ENCODE measurements around the gene ATF2.
"Not testable (repeated sequence)": the region's sequence is repeated elsewhere in the genome, so short reads cannot be mapped to it uniquely, and the experiment has no call there.

The ATF2 gene

DNA sequence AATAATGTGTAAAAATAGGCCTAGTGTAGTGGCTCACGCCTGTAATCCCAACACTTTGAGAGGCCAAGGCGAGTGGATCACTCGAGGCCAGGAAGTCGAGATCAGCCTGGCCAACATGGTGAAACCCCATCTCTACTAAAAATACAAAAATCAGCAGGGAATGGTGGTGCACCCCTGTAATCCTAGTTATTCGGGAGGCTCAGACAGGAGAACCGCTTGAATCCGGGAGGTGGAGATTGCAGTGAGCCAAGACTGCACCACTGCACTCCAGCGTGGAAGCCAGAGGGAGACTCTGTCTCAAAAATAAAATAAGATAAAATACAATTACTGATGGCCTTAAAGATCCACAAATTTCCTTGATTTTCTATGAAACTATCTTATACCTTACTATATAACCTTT lies 3.8 kb downstream of the ATF2 start:
- no peak for FAIRE-seq

- no peak for FAIRE-seq
Observed at GRCh38 chr2:175158894-175159293, 9.1 kb downstream of the ATF2 start.

DNA sequence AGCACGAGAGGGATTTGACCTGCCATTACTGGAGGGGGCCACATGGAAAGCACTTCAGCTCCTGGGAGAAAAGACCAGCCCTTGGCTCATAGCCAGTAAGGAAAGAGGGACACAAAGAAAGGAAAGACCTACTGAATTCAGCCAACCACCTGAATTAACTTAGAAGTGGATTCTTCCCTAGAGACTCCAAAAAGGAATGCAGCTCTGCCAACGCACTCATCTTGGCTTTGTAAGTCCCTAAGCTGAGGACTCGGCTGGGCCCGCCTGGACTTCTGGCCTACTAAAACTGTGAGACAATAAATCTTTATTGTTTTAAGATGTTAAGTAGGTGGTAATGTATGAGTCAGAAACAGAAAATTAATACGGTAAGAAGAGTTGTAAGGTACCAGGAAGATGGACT lies 11.5 kb downstream of the ATF2 start:
- no peak for FAIRE-seq

- no peak for FAIRE-seq
Observed at GRCh38 chr2:175154661-175155082, 13.3 kb downstream of the ATF2 start.

DNA sequence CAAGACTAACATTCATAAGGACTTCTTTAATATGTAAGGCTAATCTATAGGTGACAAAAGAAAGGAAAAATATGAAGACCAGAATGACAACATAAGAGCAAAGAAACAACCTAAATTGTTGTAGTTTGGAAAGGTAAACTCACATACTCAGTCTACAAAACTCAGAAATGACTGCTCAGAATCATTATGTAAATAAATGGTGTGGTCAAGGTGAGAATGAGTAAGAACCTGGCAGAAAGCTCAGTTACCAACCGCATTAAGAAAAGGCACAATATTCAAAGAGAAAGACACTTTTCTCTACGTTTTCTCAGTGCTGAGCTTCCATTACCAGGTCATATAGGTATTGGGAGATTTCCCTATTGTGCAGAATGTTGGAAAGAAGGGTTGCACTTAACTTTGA lies 15.8 kb downstream of the ATF2 start:
- no peak for FAIRE-seq

GRCh38 chr2:175151791-175152190 lies 16.2 kb downstream of the ATF2 start:
- no peak for FAIRE-seq

GRCh38 chr2:175147186-175147585 lies 20.8 kb downstream of the ATF2 start:
- no peak for FAIRE-seq

GRCh38 chr2:175143678-175144077 lies 24.3 kb downstream of the ATF2 start:
- FAIRE-seq, result no peak

DNA sequence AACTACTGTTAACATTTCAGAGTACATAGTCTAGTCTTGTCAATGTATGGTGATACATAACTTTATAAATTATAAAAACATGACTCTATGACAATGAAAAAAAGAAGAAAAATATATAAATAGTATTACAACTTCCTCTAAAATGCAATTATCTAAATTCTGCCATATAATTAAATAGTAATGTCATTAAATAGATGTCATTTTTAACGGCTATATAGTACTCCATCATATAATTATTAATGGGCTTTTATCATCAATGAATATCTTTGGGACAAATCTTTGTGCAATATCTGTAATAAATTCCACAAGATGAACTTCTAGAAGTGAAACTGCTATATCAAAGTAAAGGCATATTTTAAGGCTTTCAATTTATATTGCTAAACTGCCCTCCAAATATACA lies 24.8 kb downstream of the ATF2 start:
- peak; percentile 70 for FAIRE-seq

DNA sequence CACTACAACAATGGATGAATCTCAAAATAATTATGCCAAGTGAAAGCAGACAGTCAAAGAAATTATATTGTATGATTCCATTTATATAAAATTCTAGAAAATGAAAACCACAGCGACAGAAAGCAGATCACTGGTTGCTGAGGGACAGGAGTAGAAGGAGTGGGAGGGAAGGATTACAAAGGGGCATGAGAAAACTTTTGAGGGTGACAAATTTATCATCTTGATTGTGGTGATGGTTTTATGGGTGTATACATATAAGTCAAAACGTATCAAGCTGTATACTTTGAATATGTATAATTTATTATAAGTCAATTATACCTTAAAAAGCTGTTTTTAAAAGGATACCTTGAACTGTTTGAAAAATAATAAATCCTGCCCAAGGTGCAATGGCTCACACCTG lies 27.7 kb downstream of the ATF2 start:
- FAIRE-seq, result no peak

GRCh38 chr2:175137793-175138192 lies 30.2 kb downstream of the ATF2 start:
- no peak for FAIRE-seq

DNA sequence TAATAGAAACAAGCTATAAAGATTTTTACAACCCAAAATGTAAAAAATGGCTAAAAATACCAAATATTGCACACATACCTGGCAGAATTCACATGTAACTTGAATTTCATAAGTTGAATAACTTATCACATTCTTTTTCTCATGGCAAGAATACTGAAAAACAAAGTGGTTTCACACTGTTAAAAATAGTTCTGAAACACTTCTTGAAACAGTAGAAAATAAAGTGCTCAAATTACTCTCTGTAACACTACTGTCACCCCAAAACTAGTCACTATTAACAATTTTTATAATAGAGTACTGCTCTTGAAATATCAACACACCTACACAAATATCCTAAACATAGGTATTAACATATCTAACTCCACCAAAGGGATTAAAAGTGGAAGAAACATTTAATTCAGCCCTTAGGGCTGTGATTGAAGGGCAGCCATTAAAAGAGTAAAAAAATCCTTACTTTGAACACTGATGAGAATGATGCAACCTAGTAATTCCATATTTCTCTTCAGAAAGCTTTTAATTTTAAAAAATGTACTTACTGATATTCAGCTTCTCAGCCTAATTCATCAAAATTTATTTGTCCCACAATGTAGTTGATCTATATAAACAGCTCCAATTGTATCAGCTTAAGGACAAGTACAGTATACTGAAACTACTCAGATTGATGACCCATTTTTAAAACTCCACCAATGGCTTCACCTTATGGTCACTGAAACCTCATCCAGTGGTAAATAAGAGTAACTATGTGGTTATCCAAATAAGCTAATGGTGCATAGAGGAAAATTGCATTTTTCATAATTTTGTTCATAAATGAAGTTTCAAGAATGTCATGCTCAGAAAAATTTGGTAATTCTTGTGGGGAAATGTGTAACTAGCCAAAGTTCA lies 31.4 kb downstream of the ATF2 start:
- FAIRE-seq, result peak; percentile 69

DNA sequence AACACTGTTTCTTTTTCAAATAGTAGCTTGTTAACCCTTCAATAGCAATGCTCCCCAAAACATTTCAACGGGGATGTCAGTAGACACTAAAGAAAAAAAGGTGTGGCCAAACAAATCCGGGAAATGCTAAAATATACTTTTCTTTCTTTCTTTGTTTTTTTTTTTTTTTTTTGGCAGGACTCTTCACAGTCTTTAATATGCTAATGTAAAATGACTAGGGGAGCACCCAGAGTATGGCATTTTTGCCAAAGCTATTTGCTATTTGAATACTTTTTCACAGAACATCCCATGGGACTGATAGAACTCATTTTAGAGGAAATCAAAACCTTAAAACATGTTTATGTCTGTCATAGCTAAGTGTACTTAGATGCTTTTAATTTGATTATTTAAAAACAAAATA lies 32.1 kb downstream of the ATF2 start:
- FAIRE-seq, result peak; percentile 5

DNA sequence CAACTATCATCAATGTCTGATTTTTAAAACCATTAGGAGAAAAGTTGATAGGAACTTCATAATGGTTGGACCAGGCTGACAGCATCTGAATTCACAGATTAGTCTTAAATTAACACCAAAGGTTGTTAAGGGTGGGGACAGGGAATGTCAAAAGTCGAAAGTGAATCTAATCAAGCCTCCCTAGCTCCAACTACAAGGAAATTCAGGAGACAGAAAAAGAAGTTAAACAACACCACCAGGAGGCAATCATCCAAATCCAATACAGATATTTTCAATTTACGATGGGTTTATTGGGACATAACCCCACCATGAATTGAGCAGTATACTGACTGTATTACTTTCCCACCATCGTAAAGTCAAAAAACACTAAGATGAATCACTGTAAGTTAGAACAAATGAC lies 32.8 kb downstream of the ATF2 start:
- no peak for FAIRE-seq

- no peak for FAIRE-seq
Observed at GRCh38 chr2:175131252-175131651, 36.8 kb downstream of the ATF2 start.

GRCh38 chr2:175126661-175127060 lies 41.3 kb downstream of the ATF2 start:
- FAIRE-seq, result no peak

GRCh38 chr2:175123254-175123653 lies 44.7 kb downstream of the ATF2 start:
- peak; percentile 77 for FAIRE-seq

GRCh38 chr2:175111200-175111657 lies 56.8 kb downstream of the ATF2 start:
- peak; percentile 98 for FAIRE-seq

DNA sequence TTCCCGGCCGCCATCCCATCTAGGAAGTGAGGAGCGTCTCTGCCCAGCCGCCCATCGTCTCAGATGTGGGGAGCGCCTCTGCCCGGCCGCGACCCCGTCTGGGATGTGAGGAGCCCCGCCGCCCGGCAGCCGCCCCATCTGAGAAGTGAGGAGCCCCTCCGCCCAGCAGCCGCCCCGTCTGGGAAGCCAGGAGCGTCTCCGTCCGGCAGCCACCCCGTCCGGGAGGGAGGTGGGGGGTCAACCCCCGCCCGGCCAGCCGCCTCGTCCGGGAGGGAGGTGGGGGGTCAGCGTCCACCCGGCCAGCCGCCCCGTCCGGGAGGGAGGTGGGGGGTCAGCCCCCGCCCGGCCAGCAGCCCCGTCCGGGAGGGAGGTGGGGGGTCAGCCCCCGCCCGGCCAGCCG lies 59.9 kb downstream of the ATF2 start:
- not testable (repeated sequence) for FAIRE-seq

DNA sequence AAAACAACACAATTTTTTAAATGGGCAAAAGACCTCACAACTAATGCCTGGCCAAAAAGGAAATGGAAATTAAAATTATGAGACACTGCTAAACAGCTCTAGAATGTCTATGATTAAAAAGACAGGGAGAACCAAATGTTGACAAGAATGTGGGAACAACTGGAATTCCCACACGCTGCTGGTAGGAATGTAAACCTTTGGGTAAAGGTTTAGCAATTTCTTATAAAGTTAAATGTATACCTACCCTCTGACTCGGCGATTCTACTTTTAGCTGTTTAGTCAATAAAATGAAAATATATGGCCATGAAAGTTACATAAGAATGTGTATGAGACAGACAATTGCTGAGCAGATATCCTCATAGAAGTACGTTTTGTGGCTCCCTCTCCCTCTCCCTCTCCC lies 60.9 kb downstream of the ATF2 start:
- no peak for FAIRE-seq

DNA sequence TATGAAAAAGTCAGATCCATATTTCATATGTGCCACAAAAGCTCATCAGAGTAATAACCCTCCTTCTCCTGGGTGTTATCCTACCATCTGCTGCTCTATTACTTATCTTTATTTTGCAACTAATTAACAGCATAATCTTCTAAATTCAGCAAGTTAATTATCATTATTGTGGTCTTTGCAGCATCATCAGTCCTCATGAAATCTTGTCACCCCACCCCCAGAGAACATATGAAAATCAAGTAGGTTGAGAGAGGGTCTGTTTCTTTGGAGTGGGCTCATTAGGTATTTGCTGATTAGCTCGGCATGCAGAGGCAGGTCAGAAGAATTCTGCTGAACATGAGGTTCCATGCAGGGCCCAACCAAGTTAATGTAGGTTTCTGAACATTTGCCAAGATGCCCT lies 64.8 kb downstream of the ATF2 start:
- no peak for FAIRE-seq

GRCh38 chr2:175101514-175101913 lies 66.5 kb downstream of the ATF2 start:
- FAIRE-seq, result no peak

DNA sequence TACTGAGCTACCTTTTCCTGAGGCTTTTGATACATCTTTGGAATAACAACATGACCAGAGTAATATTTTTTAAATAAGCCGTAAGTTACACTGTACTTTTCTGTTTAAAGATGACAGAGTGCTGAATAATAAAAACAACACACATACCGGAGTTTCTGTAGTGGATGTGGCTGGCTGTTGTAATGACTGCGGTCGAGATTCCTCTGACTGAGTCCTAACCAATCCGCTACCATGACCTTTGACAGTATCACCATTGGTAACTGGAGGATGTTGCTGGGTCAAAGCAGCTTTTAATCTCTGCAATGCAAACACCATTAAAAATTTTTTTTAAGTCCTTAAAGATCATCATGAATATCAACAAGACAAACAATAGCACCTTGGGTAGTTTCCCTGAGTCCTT lies 70.7 kb downstream of the ATF2 start:
- FAIRE-seq, result peak; percentile 9

- not testable (repeated sequence) for FAIRE-seq
Observed at GRCh38 chr2:175084117-175084516, 83.9 kb downstream of the ATF2 start.

DNA sequence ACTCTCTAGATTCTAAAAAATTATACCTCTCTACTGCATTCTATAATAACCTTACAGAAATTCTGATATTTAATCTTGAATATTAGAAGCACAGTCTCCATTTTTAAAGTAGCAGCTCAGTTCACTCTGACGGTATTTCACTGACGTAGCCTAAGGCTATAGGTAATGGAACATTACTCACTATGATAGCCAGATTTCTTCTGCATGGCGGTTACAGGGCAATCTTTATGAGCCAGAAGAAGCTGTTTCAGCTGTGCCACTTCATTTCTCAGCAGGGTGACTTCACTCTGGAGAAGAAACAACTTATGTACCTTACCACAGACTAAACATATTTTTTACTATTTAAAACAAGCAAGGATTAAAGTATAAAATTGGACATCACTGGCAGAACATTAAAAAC lies 87.5 kb downstream of the ATF2 start:
- no peak for FAIRE-seq

Data from islet of Langerhans (tissue), 1 donor.